Camera-type eye (tissue), 1 donor: ENCODE measurements around the gene GPATCH1. TPM values are rescaled to one million over a fixed set of nuclear protein-coding genes. Genes with fewer than 3 reads are reported as not detected.

Source experiments
- total RNA-seq: library from RNA; depleted of rRNA; stranded (reverse); fragments of >200 nt; gene quantifications from one replicate; pipeline ENCODE4 v1.2.3, GENCODE V29; 2014

Gene GPATCH1
- 18.3 TPM for total RNA-seq

GRCh38 chr19:33080761-33081681, at the start of gene GPATCH1:
Gene GPATCH1, plus strand, starts transcription at chr19:33081181. Its CDS starts 13 bp downstream, at chr19:33081194.

GRCh38 chr19:33064792-33065550, 16.0 kb upstream of the GPATCH1 start, which contains the start of gene RHPN2:
Gene RHPN2, minus strand, starts transcription at chr19:33064888. Its CDS starts 36 bp downstream, at chr19:33064852.

GRCh38 chr19:33132021-33132420, 51.0 kb downstream of the GPATCH1 start, which contains the start of gene WDR88:
Gene WDR88, plus strand, starts transcription at chr19:33132114. Its CDS starts 56 bp downstream, at chr19:33132170.

Other genes starting within 250 kb of the GPATCH1 start
- 0.60 TPM for gene SLC7A9, start 211.4 kb upstream of the GPATCH1 start, total RNA-seq
- gene CEP89, start 109.2 kb upstream of the GPATCH1 start, total RNA-seq, result 18.3 TPM
- gene FAAP24, start 108.9 kb upstream of the GPATCH1 start, total RNA-seq, result 1.8 TPM
- 52.2 TPM for gene RHPN2, start 16.3 kb upstream of the GPATCH1 start, total RNA-seq
- not detected for gene WDR88, start 50.9 kb downstream of the GPATCH1 start, total RNA-seq
- gene LRP3, start 113.1 kb downstream of the GPATCH1 start, total RNA-seq, result 40.1 TPM
- gene SLC7A10, start 144.7 kb downstream of the GPATCH1 start, total RNA-seq, result 1.6 TPM
- 3.5 TPM for gene CEBPA, start 221.4 kb downstream of the GPATCH1 start, total RNA-seq